Muscle layer of duodenum (tissue), 2 donors: Measurements from ENCODE around the gene RPRD1A.
"Not testable (repeated sequence)": the region's sequence is repeated elsewhere in the genome, so short reads cannot be mapped to it uniquely, and the experiment has no call there.

Experiments used
- H3K27ac ChIP-seq: one replicate; pipeline ENCODE4 v1.7.0; 2013; ENCODE audit warnings: mild to moderate bottlenecking, low read length
- H3K27me3 ChIP-seq: one replicate; pipeline ENCODE4 v1.7.0; 2013; ENCODE audit warnings: low read depth, mild to moderate bottlenecking, control low read depth, low read length
- H3K36me3 ChIP-seq, 2 donors: one replicate each; pipeline ENCODE4 v1.7.0; 2013; ENCODE audit warnings: low read length in 2 of 2, control low read depth in 1 of 2, mild to moderate bottlenecking in 1 of 2; ENCODE audit not compliant: insufficient read depth in 2 of 2, control insufficient read depth in 1 of 2
- H3K4me1 ChIP-seq, 2 donors: one replicate each; pipeline ENCODE4 v1.7.0; 2013; ENCODE audit warnings: low read length in 2 of 2, mild to moderate bottlenecking in 2 of 2, control low read depth in 1 of 2, moderate library complexity in 1 of 2; ENCODE audit not compliant: insufficient read depth in 2 of 2, control insufficient read depth in 1 of 2
- H3K4me3 ChIP-seq, 2 donors: one replicate each; pipeline ENCODE4 v1.7.0; 2013; ENCODE audit warnings: low read length in 2 of 2, low read depth in 1 of 2, mild to moderate bottlenecking in 1 of 2
- H3K9me3 ChIP-seq, 2 donors: one replicate each; pipeline ENCODE4 v1.7.0; 2013; ENCODE audit warnings: low read length in 2 of 2, control low read depth in 1 of 2, mild to moderate bottlenecking in 1 of 2; ENCODE audit not compliant: control insufficient read depth in 1 of 2
- donor health status: healthy.

RPRD1A gene

GRCh38 chr18:36077764-36078163 lies 10.4 kb upstream of the RPRD1A start:
- not testable (repeated sequence) for H3K36me3 ChIP-seq, H3K27ac ChIP-seq, H3K4me3 ChIP-seq, H3K9me3 ChIP-seq, H3K27me3 ChIP-seq, H3K4me1 ChIP-seq

DNA sequence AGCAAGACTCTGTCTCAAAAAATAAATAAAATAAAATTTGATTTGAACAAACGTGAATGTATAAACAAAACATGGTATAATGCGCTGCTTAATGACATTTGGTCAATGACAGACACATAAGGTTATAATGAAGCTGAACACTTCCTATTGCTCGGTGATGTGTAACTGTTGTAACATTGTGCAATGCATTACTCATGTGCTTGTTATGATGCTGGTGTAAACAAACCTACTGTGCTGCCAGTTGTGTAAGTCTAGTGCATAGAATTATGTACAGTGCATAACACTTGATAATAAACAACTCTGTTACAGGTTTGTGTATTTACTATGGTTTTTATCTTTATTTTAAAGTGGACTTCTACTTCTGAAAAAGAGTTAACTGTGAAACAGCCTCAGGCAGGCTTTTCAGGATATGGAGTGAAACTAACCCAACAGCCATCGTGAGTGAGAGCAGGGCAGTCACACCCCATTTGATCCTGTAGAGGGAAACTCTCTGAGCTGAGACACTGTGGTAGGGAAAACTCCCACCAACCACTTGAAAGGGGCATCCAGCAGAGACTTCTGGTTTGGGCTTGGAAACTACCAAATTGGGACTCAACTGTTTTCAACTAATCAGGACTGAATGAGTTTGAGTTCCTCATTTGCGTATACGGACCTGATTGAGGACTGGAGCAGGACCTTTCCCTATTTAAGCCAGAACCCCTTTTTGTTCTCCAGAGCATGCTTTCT lies 8.7 kb upstream of the RPRD1A start:
- Histone ChIP-seq H3K4me3 (no peak overlapping the region), H3K36me3 (no peaks in the 10 kb centered on the region), H3K27me3 (no peaks in the 10 kb centered on the region), H3K4me1 (no peaks in the 10 kb centered on the region), H3K27ac (no peak overlapping the region), H3K9me3 (no peaks in the 10 kb centered on the region)

- no peak overlapping the region for H3K27ac ChIP-seq
- H3K4me3 ChIP-seq: no peak overlapping the region
- H3K27me3 ChIP-seq: no peaks in the 10 kb centered on the region
- H3K4me1 ChIP-seq: no peaks in the 10 kb centered on the region
- H3K9me3 ChIP-seq: no peaks in the 10 kb centered on the region
- no peaks in the 10 kb centered on the region for H3K36me3 ChIP-seq
Measured at GRCh38 chr18:36074435-36074834, 7.1 kb upstream of the RPRD1A start.

DNA sequence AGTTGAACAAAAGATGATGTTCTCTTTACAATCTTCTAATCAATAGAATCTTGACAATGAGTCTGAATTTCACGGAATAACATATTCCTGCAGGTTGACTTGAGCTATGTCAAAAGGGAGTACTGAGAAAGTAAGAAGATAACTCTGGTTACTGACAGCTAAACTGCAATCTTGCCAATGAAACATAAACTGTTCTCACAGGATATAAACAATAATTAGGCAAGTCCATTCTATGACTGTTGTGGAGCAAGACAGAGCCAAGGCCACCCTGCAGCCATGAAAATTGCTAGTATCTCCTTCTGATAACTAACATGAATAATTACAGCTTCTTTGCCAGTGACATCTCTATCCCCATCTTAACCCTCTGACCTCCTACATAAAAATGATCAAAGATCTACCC lies 6.3 kb upstream of the RPRD1A start:
- Histone ChIP-seq H3K27ac (no peak overlapping the region), H3K27me3 (no peaks in the 10 kb centered on the region), H3K9me3 (no peaks in the 10 kb centered on the region), H3K4me3 (no peak overlapping the region), H3K4me1 (no peaks in the 10 kb centered on the region), H3K36me3 (no peaks in the 10 kb centered on the region)

DNA sequence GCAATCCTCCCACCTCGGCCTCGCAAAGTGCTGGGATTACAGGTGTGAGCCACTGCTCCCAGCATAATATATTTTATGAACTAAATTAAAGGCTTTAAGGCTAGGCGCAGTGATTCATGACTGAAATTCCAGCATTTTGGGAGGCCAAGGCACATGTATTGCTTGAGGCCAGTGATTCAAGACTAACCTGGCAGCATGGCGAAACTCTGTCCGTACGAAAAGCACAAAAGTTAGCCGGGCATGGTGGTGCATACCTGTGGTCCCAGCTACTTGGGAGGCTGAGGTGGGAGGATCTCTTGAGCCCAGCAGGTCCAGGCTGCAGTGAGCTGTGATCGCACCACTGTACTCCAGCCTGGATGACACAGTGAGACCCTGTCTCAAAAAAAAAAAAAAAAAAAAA lies 5.0 kb upstream of the RPRD1A start:
- not testable (repeated sequence) for H3K27me3 ChIP-seq, H3K27ac ChIP-seq, H3K36me3 ChIP-seq, H3K4me1 ChIP-seq, H3K9me3 ChIP-seq, H3K4me3 ChIP-seq

DNA sequence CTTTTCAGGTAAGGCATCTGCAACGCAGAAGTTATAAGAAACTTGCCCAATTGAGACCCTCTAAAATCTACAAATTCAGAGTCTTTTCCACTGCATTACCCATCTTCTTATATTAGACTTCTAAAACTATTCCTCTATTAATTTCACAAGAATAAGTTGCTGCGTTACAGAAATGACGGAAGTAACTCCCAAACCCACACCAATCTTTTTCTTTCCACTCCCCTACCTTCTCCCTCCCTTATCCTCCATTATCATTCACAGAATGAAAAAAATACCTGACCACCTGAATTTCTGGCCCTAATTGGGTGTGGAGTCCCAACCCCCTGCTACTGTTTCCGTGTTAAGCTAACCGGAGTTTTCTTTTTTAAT lies 689 bp downstream of the RPRD1A start:
- peak overlapping the region; percentile 80 to 86 for H3K4me3 ChIP-seq
- H3K9me3 ChIP-seq: no peaks in the 10 kb centered on the region
- no peaks in the 10 kb centered on the region for H3K36me3 ChIP-seq
- H3K27me3 ChIP-seq: no peaks in the 10 kb centered on the region
- H3K27ac ChIP-seq: peak overlapping the region; percentile 75
- peaks cover 8 to 17% of the 10 kb centered on the region in 2 donors for H3K4me1 ChIP-seq

DNA sequence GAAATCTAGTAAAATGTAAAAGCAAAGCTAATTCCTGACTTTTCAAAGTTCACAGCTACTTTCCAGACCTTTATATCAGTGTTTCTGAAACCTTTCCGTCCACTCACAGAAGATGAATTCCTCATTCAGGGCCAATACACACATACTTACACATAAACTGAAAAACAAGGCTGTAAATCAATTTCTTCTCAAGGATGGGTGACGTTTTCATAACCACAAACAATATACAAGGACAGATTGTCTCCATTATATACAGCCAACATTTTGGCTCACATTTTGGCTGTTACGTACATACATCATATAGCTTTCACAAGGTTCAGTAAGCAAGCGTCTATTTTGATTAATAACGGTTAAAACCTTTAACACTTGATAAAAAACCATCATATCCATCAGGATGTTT lies 1.4 kb downstream of the RPRD1A start:
- Histone ChIP-seq H3K9me3 (no peaks in the 10 kb centered on the region), H3K4me1 (peaks cover 8 to 17% of the 10 kb centered on the region in 2 donors), H3K27ac (no peak overlapping the region), H3K36me3 (no peaks in the 10 kb centered on the region), H3K4me3 (peak overlapping the region; percentile 80 to 86), H3K27me3 (no peaks in the 10 kb centered on the region)

GRCh38 chr18:36064809-36065079 lies 2.6 kb downstream of the RPRD1A start:
- H3K4me3 ChIP-seq, H3K27me3 ChIP-seq, H3K36me3 ChIP-seq, H3K27ac ChIP-seq, H3K9me3 ChIP-seq: not testable (repeated sequence)
- H3K4me1 ChIP-seq: peaks cover 8 to 17% of the 10 kb centered on the region in 2 donors

- Histone ChIP-seq H3K27me3 (no peaks in the 10 kb centered on the region), H3K4me1 (peaks cover 8 to 17% of the 10 kb centered on the region in 2 donors), H3K4me3 (no peak overlapping the region), H3K27ac (no peak overlapping the region), H3K9me3 (no peaks in the 10 kb centered on the region), H3K36me3 (no peaks in the 10 kb centered on the region)
Measured at GRCh38 chr18:36064027-36064808, 3.1 kb downstream of the RPRD1A start.

DNA sequence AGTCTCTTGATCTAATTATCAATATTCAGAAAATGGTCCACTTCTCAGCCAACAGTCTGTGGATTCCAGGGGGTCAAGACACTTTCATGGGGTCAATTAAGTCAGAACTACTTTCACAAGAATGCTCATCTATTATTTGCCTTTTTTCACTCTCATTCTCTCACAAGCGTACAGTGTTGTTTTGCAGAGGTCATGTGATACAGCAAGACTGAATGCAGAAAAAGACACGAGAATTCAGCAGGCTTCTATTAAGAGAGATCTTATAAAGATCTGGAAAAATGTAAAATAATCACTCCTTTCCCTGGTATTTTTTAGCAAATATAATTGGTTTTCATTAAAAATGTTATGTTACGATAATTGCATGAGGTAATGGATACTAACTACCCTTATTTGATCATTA lies 8.7 kb downstream of the RPRD1A start:
- Histone ChIP-seq H3K27me3 (no peaks in the 10 kb centered on the region), H3K9me3 (no peaks in the 10 kb centered on the region), H3K27ac (no peak overlapping the region), H3K4me1 (peaks cover 0 to 4% of the 10 kb centered on the region in 2 donors), H3K36me3 (no peaks in the 10 kb centered on the region), H3K4me3 (no peak overlapping the region)

- Histone ChIP-seq H3K27ac (no peak overlapping the region), H3K4me3 (no peak overlapping the region), H3K9me3 (no peaks in the 10 kb centered on the region), H3K36me3 (no peaks in the 10 kb centered on the region), H3K4me1 (peaks cover 0 to 4% of the 10 kb centered on the region in 2 donors), H3K27me3 (no peaks in the 10 kb centered on the region)
Measured at GRCh38 chr18:36051760-36052159, 15.6 kb downstream of the RPRD1A start.

DNA sequence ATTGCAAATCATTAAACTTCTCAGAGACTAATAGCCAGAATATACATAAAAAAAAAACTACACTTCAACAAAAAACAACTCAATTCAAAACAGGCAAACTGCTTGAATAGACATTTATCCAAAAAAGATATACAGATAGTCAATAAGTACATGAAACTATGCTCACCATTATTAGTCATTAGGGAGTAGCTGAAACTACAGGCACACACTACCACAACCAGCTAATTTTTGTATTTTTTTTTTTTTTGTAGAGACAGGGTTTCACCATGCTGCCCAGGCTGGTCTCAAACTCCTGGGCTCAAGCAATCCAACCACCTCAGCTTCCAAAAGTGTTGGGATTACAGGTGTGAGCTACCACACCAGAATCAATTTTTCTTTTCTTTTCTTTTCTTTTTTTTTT lies 16.9 kb downstream of the RPRD1A start:
- H3K36me3 ChIP-seq: no peaks in the 10 kb centered on the region
- H3K4me1 ChIP-seq: peaks cover 0 to 5% of the 10 kb centered on the region in 2 donors
- H3K27me3 ChIP-seq: no peaks in the 10 kb centered on the region
- H3K9me3 ChIP-seq: no peaks in the 10 kb centered on the region
- H3K4me3 ChIP-seq: no peak overlapping the region
- no peak overlapping the region for H3K27ac ChIP-seq
